Left ventricle myocardium superior (tissue), 1 donor: ENCODE results near the gene DAND5. TPM values are rescaled to one million over a fixed set of nuclear protein-coding genes. Genes with fewer than 3 reads are reported as not detected.

Experiments
- ATAC-seq: fragments of 200-7000 bp; cut with Tn5 transposase; one replicate; pipeline ENCODE4 v1.9.1; 2020; ENCODE audit warnings: mild to moderate bottlenecking, moderate library complexity
- DNase-seq: peaks from one replicate; pipeline ENCODE4 v3.0.0-alpha.2; 2020
- intact Hi-C: fragments of 100-400 bp; cut with micrococcal nuclease; formaldehyde crosslinking; loops from one replicate; pipeline ENCODE4 v1.11.0; 2022
- total RNA-seq: library from RNA; stranded (reverse); fragmentation: NEBNext Ultra II Directional; extraction: Animal tissue kit (Norgen Biotek cat#: 25700); gene quantifications from one replicate; pipeline ENCODE4 v1.2.1, GENCODE V29; 2021
- donor health status: DM: no; HTN: yes; CAD: no; lungs with severe emphysema.

The DAND5 gene
- total RNA-seq, 1 donor from 2014 or later, result 11.2 TPM

- intact Hi-C loops, result no loop called here
- DNase-seq (peak; percentile 73), ATAC-seq (peak; percentile 63)
Observed at GRCh38 chr19:12985049-12985776, 15.8 kb downstream of the DAND5 start.

DNA sequence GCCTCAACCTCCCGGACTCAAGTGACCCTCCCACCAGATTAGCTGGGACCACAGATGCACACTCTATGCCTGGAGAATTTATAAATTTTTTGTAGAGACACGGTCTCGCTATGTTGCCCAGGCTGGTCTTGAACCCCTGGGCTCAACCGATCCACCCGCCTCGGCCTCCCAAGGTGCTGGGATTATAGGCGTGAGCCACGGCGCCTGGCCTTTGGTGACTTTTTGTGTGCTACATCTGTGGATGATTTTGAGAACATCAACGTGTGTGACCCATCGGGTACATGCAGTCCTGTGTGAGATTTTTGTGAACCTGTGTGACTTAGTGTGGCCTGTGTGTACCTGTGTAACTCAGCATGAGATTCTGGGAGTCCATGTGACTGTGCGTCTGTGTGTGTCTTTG is 17.4 kb downstream of the DAND5 start:
- intact Hi-C loops, result no loop called here
- no peak for DNase-seq
- no peak for ATAC-seq

DNA sequence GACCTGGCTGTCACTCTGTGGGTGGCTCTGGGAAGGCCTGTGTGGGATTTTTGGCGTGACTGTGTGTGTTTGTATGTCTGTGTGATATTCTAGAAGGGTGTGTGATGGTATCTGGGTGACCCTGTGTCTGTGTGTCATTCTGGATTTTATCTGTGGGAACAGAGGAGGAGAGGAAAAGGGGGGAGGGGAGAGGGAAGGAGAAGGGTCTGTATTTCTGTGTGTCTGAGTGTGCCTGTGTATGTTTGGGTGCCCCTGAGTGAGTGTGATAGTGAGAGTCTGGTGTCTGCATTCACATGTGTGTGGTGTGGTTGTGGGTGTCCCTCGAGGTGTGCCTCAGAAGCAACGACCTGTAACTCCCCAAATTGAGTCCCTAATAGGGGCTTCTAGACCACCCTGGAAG is 17.8 kb downstream of the DAND5 start:
- no peak for DNase-seq
- no peak for ATAC-seq
- intact Hi-C loops, result no loop called here

- DNase-seq (no peak), ATAC-seq (no peak)
- intact Hi-C loops, result no loop called here
Observed at GRCh38 chr19:12987781-12988180, 18.4 kb downstream of the DAND5 start.

- DNase-seq, result no peak
- ATAC-seq, result no peak
- intact Hi-C loops, result no loop called here
Observed at GRCh38 chr19:12990431-12990830, 21.1 kb downstream of the DAND5 start.

DNA sequence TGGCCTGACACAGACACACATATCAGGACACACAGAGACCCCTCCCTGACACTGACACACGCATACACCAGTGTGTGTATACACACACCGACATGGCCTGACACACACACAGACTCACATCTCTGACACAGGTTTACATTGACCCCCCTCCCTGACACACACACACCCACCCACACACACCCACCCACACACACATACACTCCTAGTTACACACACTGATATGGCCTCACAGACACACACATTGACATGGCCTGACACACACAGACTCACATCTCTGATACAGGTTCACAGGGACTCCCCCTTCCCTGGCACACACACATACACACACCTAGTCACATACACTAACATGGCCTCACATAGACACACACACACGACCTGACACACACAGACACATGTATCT is 21.5 kb downstream of the DAND5 start:
- no peak for ATAC-seq
- intact Hi-C loops, result no loop called here
- no peak for DNase-seq

DNA sequence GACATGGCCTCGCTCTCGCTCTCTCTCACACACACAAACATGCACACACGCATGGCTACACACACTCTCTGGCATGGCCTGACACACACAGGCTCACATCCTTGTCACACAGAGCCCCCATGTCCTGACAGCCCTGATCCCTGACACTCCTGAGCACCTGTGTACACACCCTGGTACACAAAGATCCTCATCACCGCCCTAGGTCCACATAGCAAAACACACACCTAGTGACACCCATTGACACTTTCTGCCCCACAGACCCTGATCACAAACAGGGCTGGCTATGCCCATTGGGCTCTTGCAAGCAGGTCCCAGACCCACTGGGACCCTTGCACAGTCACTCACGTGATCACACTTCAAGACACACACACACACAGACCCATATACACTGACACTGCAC is 21.9 kb downstream of the DAND5 start:
- ATAC-seq (no peak), DNase-seq (no peak)
- intact Hi-C loops, result no loop called here

- DNase-seq, result no peak
- ATAC-seq, result no peak
- intact Hi-C loops, result no loop called here
Observed at GRCh38 chr19:12992729-12993128, 23.4 kb downstream of the DAND5 start.

DNA sequence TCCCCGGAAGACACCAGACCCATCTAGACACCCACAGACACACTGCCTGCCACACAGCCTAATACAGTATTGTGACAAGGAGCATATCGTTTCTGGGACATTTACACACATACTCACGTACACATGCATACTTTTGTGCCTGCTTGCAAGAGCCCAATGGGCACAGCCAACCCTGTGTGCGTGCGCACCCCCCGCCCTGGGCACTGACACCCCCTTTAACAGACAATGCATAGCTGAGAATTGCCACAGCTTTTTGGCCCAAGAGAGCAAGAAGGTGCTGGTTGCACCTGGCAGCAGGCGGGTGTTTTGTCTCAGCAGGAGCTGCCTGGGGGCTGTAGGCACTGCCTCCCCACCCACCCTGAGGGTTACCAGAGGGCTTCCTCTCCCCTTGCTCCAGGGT is 24.2 kb downstream of the DAND5 start:
- intact Hi-C loops, result no loop called here
- ATAC-seq (no peak), DNase-seq (no peak)

DNA sequence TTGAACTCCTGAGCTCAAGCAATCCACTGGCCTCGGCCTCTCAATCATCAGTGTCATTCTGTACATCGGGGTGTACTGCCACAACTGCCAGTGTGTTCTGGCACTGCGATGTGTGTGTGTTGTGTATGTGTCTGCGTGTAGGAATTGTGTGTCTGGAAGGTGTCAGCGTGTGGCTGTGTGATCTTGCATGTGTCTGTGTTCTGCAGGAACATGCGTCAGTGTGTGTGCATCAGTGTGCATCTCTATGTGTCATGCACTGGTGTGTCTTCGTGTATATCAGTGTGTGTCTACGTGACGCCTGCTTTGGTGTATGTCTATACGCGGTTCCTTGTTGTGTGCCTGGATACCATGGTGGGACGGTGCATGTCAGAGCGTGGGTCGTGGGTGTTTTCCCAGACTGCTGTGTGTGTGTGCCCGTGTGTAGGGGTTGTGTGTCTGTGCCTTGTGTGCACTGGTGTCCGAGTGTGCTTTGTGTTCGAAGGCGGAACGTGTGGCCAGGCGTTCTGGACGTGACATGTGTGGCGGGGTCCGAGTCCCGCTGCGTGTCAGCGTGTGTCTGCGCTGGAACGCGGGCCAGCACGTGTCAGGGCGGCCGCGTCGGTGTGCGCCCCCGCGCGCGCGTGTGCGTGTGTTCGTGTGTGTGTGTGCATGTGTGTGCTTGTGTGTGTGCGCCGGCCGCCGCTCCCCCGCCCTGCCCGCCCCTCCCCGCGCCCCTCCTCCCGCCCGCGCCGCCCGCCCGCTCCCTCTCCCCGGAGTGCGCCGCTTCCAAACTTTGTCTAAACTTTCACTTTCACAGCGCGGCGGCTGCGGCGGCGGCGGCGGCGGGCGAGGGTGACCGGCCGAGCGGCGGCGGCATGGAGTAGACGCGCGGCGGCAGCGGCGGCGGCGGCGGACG is 25.6 kb downstream of the DAND5 start, which contains the start of gene NFIX:
NFIX (plus strand) TSS at position 775 of the 895 bp plus-strand sequence. CDS start 363 bp downstream, outside the sequence.
- peak; percentile 53 for ATAC-seq
- DNase-seq, result peak; percentile 84
- intact Hi-C loops, result no loop called here

- intact Hi-C loops, result no loop called here
- ATAC-seq (peak; percentile 39), DNase-seq (peak; percentile 64)
Observed at GRCh38 chr19:12995596-12996405, 26.4 kb downstream of the DAND5 start.

DNA sequence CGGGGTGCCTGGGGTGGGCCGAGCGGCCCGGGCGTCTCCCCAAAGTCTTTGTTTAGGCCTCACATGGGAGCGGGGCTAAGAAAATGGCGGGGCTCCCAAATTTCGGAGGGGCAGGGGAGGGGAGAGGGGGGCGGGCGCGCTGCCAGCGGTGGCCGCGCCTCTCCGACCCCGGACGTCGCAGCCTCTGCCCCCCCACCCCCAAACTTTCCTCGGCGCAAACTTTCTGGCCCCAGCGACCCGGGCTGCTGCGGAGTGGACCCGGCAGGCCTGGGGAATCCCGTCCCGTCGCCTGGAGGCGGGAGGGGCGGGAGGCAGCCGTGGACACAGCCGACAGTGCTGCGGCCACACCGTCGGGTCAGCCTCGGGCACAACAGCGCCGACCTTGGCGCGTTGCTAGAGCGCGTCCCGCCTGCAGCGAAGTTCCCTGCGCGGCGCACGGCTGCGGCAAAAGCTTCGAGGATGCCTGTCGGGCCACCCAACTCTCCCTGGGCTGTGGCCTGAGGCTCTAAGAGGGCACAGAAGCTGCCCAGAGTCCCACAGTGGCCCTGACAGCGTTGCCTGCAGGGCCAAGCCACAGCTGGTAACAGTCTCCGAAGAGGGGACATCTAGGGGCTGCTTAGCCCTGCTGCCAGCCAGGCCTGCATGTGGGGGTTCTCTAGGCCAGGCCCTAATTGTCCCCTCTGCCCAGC is 27.2 kb downstream of the DAND5 start:
- peak; percentile 76 for DNase-seq
- intact Hi-C loops, result no loop called here
- peak; percentile 68 for ATAC-seq

- intact Hi-C loops, result no loop called here
- ATAC-seq (no peak), DNase-seq (no peak)
Observed at GRCh38 chr19:12997179-12997966, 28.0 kb downstream of the DAND5 start.

- no peak for DNase-seq
- intact Hi-C loops, result no loop called here
- ATAC-seq, result no peak
Observed at GRCh38 chr19:12997967-12998940, 28.9 kb downstream of the DAND5 start.

DNA sequence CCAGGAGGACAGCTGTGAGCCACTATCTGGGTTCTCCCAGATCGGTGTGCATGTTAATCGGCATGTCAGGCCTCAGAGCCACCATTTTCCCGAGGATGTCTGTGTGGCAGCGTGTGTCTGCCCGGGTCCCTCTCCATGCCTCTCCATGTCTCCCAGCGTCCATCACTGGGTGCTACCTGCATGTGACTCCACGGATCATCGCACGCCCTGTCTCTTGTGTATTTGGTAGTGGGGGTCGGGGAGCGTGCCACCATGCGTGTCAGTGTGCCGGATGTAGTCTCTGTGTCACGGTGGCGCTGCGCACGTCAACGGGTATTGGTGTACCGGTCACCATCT is 31.8 kb downstream of the DAND5 start:
- intact Hi-C loops, result no loop called here
- ATAC-seq (no peak), DNase-seq (no peak)

DNA sequence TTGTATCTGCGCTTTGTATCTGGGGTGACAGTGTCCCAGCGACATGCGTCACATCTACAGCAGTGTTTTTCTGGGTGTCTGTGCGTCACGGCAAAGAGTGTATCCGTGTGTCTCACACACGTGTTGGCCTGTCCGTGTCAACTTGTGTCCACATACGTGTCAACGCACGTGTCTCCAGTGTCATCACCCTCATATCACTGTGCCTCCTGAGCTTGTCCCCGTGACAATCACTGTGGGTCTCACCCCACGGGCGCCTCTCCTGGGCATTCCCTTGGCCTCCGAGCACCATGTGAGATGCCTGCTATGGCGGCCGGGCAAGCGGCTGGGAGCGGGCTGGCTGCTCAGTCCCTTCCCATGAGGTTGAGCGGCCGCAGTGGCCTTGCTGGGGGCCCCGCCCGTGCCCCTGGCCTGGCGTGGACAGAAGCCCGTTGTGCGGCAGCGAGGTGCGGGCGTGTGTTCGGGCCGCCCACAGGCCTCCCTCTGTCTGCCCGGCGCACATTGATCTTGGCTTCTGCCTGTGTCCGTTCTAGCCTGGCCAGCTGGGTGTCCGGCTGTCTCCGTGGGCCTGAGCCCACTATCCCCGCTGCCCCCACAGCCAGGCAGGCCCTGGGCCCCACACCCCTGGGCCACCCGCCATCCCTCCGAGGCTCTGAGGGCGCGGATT is 32.3 kb downstream of the DAND5 start:
- intact Hi-C loops, result no loop called here
- ATAC-seq (peak; percentile 43), DNase-seq (peak; percentile 74)
